GM23338 (cell line): ENCODE data around the gene MECP2. TPM values are rescaled to one million over a fixed set of nuclear protein-coding genes. Genes with fewer than 3 reads are reported as not detected.

ENCODE experiments used
- ATAC-seq: fragments of 200-7000 bp; cut with Tn5 transposase; 3 replicates; pipeline ENCODE4 v1.9.1; 2020
- DNase-seq: peaks from one replicate; pipeline ENCODE4 v3.0.0-alpha.2; 2015; ENCODE audit warnings: low spot score
- H2AFZ ChIP-seq: fragments of 200-600 bp; sonication (generic); 2 replicates; pipeline ENCODE4 v1.8.0; 2016; ENCODE audit warnings: antibody characterized with exemption, mild to moderate bottlenecking, moderate library complexity
- H3F3A ChIP-seq: fragments of 200-600 bp; sonication (generic); replicated peaks from 2 replicates; pipeline ENCODE4 v1.8.0; 2017; ENCODE audit warnings: antibody characterized with exemption, mixed run types, low read depth
- H3K27ac ChIP-seq: fragments of 200-600 bp; sonication (generic); 2 replicates; pipeline ENCODE4 v1.6.1; 2016; ENCODE audit warnings: low read depth
- H3K27me3 ChIP-seq: fragments of 200-600 bp; sonication (generic); 2 replicates; pipeline ENCODE4 v1.8.0; 2016; ENCODE audit warnings: mild to moderate bottlenecking, mixed run types, moderate library complexity; ENCODE audit not compliant: insufficient read depth
- H3K36me3 ChIP-seq: fragments of 200-600 bp; sonication (generic); 2 replicates; pipeline ENCODE4 v1.8.0; 2016; ENCODE audit warnings: mild to moderate bottlenecking; ENCODE audit not compliant: insufficient read depth
- H3K4me1 ChIP-seq: fragments of 200-600 bp; sonication (generic); 2 replicates; pipeline ENCODE4 v1.8.0; 2016; ENCODE audit warnings: mild to moderate bottlenecking, moderate library complexity; ENCODE audit not compliant: insufficient read depth
- H3K4me2 ChIP-seq: fragments of 200-600 bp; sonication (generic); 2 replicates; pipeline ENCODE4 v1.7.1; 2017; ENCODE audit warnings: mixed run types
- H3K4me3 ChIP-seq: fragments of 200-600 bp; sonication (generic); 2 replicates; pipeline ENCODE4 v1.6.1; 2016; ENCODE audit warnings: mixed run types
- H3K79me2 ChIP-seq: fragments of 200-600 bp; sonication (generic); replicated peaks from 2 replicates; pipeline ENCODE4 v1.8.0; 2017; ENCODE audit warnings: mild to moderate bottlenecking; ENCODE audit not compliant: insufficient read depth
- H3K9me2 ChIP-seq: fragments of 200-600 bp; sonication (generic); 2 replicates; pipeline ENCODE4 v1.8.0; 2017; ENCODE audit not compliant: insufficient read depth
- H4K20me1 ChIP-seq: fragments of 200-600 bp; sonication (generic); replicated peaks from 2 replicates; pipeline ENCODE4 v1.8.0; 2017; ENCODE audit warnings: mild to moderate bottlenecking; ENCODE audit not compliant: insufficient read depth
- H3K27ac Mint-ChIP-seq: 2 replicates; pipeline ENCODE4 v1.8.0; 2020; ENCODE audit warnings: inconsistent platforms, mild to moderate bottlenecking, moderate library complexity, mixed read lengths
- H3K27me3 Mint-ChIP-seq: 3 replicates; pipeline ENCODE4 v1.8.0; 2022; ENCODE audit warnings: low read depth, mild to moderate bottlenecking, moderate library complexity, mixed read lengths, inconsistent platforms; ENCODE audit not compliant: insufficient read depth, poor library complexity
- H3K36me3 Mint-ChIP-seq: 3 replicates; pipeline ENCODE4 v1.8.0; 2021; ENCODE audit warnings: low read depth, mild to moderate bottlenecking, inconsistent platforms, moderate library complexity, mixed read lengths
- H3K4me1 Mint-ChIP-seq: 3 replicates; pipeline ENCODE4 v1.8.0; 2020; ENCODE audit warnings: mild to moderate bottlenecking, inconsistent platforms, mixed read lengths
- H3K4me3 Mint-ChIP-seq: 3 replicates; pipeline ENCODE4 v1.8.0; 2021; ENCODE audit warnings: moderate library complexity, mild to moderate bottlenecking, inconsistent platforms, mixed read lengths
- H3K9me3 Mint-ChIP-seq: 3 replicates; pipeline ENCODE4 v1.8.0; 2020; ENCODE audit warnings: moderate library complexity, mild to moderate bottlenecking, inconsistent platforms, mixed read lengths
- EZH2 ChIP-seq: fragments of 200-600 bp; sonication (generic); IDR thresholded peaks from one replicate; pipeline ENCODE4 v1.8.0; 2017; ENCODE audit warnings: antibody characterized with exemption, mild to moderate bottlenecking, low read depth; ENCODE audit not compliant: unreplicated experiment
- EZH2phosphoT487 ChIP-seq: fragments of 200-600 bp; sonication (generic); IDR thresholded peaks from one replicate; pipeline ENCODE4 v1.8.1; 2018; ENCODE audit warnings: antibody characterized with exemption; ENCODE audit not compliant: unreplicated experiment
- JUNB ChIP-seq: IDR thresholded peaks from one replicate; pipeline ENCODE4 v1.6.1; 2016; ENCODE audit warnings: antibody characterized with exemption; ENCODE audit not compliant: unreplicated experiment
- NANOG ChIP-seq: IDR thresholded peaks from 2 replicates; pipeline ENCODE4 v1.6.1; 2016; ENCODE audit warnings: antibody characterized with exemption, borderline replicate concordance
- POLR2AphosphoS5 ChIP-seq: IDR thresholded peaks from 2 replicates; pipeline ENCODE4 v1.6.1; 2016; ENCODE audit warnings: antibody characterized with exemption, low read depth
- STAT1 ChIP-seq: IDR thresholded peaks from one replicate; pipeline ENCODE4 v1.6.1; 2016; ENCODE audit warnings: antibody characterized with exemption; ENCODE audit not compliant: unreplicated experiment
- ZNF114 ChIP-seq: fragments of 250-450 bp; sonication (Bioruptor Pico); IDR thresholded peaks from 2 replicates; pipeline ENCODE4 v1.5.0; 2020; ENCODE audit warnings: mild to moderate bottlenecking, moderate library complexity
- polyA plus RNA-seq: library from polyadenylated mRNA; unstranded; fragments of >200 nt; fragmentation: Nextera tagmentation; extraction: Ambion mirVana; gene quantifications from 2 replicates; pipeline ENCODE4 v1.2.1, GENCODE V29; 2016
- total RNA-seq: library from RNA; depleted of rRNA; stranded (reverse); fragments of >200 nt; shearing (Covaris generic); gene quantifications from 2 replicates; pipeline ENCODE4 v1.2.3, GENCODE V29; 2014
- TF ChIP-seq, protein P1 (sequence below): IDR thresholded peaks from 2 replicates; pipeline ENCODE4 v1.6.1; 2016; ENCODE audit warnings: antibody characterized with exemption
- TF ChIP-seq, protein P2 (sequence below), 2 experiments: fragments of 200-600 bp in 1 of 2; sonication (generic) in 1 of 2; conservative IDR thresholded peaks; 2 replicates each; pipeline versions ENCODE4 v1.5.1 to v1.6.1; 2016 to 2017; ENCODE audit warnings: antibody characterized with exemption in 2 of 2, low read depth in 2 of 2, mild to moderate bottlenecking in 2 of 2, moderate library complexity in 1 of 2
- TF ChIP-seq, protein P3 (sequence below): IDR thresholded peaks from one replicate; pipeline ENCODE4 v1.6.1; 2018; ENCODE audit warnings: antibody characterized with exemption; ENCODE audit not compliant: unreplicated experiment

MECP2 gene
- total and polyA plus RNA-seq, 2 experiments from 2014 or later: 27.7 to 32.7 TPM

DNA sequence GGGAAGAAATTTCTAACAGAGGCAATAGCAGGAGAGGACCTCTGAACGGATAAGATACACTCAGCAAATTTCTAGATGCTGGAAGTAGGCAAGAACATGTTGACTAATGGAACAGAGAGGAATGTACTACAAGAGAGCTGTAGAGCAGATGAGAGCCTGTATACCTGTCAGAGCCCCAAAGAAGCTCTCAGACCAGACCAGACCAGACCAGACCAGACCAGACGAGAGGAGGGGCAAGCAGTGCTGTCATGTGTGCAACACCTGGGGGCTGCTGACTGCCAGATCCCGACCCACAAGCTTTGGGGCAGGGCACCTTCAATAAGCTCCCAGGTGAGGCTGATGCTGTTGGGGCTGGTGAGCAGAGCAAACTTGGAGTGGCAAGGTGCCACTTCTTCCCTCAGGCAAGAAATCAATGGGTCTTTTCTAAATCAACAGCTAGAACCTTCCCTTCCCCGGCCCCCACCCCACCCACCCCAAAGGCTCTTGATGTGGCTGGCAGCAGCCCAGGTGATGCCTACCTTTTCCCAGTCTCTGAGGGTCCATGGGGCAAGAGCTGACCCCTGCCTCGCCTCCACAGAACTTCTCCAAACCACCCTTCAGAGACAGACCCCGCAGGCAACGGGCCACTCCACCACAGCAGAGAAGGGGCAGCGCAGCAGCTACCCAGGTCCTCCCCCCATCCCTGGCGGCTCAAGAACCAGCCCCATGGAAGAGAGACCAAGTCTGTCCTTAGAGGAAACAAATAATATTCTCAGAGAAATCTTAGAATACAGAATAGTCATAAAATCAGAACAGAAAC lies 32.7 kb downstream of the MECP2 start:
- DNase-seq (no peak), ATAC-seq (no peak)
- Histone ChIP-seq H2AFZ (no peak overlapping the region), H3K4me3 (no peak overlapping the region), H3K79me2 (peaks cover 85% of the 10 kb centered on the region), H3K27me3 (no peaks in the 10 kb centered on the region), H3K36me3 (no peaks in the 10 kb centered on the region), H3K9me2 (no peaks in the 10 kb centered on the region), H3F3A (no peaks in the 10 kb centered on the region), H4K20me1 (no peaks in the 10 kb centered on the region; the same call in 1 of the 2 replicates), H3K4me1 (no peaks in the 10 kb centered on the region), H3K4me2 (no peak overlapping the region), H3K27ac (no peak overlapping the region)
- Mint-ChIP-seq H3K9me3 (no peaks in the 10 kb centered on the region), H3K4me1 (peaks cover 25% of the 10 kb centered on the region), H3K4me3 (no peak overlapping the region), H3K27me3 (no peaks in the 10 kb centered on the region), H3K36me3 (peaks cover 4% of the 10 kb centered on the region; the same call in 1 of the 3 replicates), H3K27ac (no peak overlapping the region)
- TF ChIP-seq, protein P1, sequence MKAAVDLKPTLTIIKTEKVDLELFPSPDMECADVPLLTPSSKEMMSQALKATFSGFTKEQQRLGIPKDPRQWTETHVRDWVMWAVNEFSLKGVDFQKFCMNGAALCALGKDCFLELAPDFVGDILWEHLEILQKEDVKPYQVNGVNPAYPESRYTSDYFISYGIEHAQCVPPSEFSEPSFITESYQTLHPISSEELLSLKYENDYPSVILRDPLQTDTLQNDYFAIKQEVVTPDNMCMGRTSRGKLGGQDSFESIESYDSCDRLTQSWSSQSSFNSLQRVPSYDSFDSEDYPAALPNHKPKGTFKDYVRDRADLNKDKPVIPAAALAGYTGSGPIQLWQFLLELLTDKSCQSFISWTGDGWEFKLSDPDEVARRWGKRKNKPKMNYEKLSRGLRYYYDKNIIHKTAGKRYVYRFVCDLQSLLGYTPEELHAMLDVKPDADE: no peak
- no peak for TF ChIP-seq NANOG
- TF ChIP-seq ZNF114: no peak
- no peak for TF ChIP-seq STAT1

DNA sequence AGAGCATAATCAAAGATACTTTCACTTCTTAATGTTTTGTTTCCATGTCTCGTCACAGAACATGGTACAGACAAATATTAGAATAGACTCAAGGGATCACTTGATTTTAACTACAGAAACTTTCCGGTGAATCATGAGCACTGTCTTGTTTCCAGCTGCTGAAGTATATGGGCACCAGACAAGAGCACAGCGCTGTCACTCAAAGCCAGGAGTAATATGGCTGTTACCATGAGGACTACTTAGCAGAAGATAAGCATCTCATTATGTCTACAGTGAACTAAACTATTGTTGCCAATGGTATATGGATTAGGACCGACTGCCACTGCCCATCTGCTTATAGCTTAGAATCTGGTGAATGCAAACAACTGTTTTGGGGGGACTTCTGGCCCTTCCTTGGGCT lies 34.3 kb downstream of the MECP2 start:
- TF ChIP-seq STAT1 (no peak), EZH2phosphoT487 (no peak), EZH2 (no peak), JUNB (no peak), ZNF114 (no peak)
- H3K79me2 ChIP-seq: peaks cover 84% of the 10 kb centered on the region
- Mint-ChIP-seq H3K4me3 (no peak overlapping the region), H3K27ac (no peak overlapping the region), H3K27me3 (no peaks in the 10 kb centered on the region), H3K36me3 (peaks cover 4% of the 10 kb centered on the region; the same call in 1 of the 3 replicates), H3K4me1 (peaks cover 25% of the 10 kb centered on the region), H3K9me3 (no peaks in the 10 kb centered on the region)
- H3K27me3 ChIP-seq: no peaks in the 10 kb centered on the region
- no peak overlapping the region for H2AFZ ChIP-seq
- ATAC-seq (no peak), DNase-seq (no peak)
- no peaks in the 10 kb centered on the region for H3K4me1 ChIP-seq
- no peaks in the 10 kb centered on the region for H3K9me2 ChIP-seq
- H3K36me3 ChIP-seq: no peaks in the 10 kb centered on the region
- no peak overlapping the region for H3K27ac ChIP-seq
- no peak overlapping the region for H3K4me3 ChIP-seq
- H3F3A ChIP-seq: no peaks in the 10 kb centered on the region
- H4K20me1 ChIP-seq: no peaks in the 10 kb centered on the region; the same call in 1 of the 2 replicates
- no peak overlapping the region for H3K4me2 ChIP-seq

DNA sequence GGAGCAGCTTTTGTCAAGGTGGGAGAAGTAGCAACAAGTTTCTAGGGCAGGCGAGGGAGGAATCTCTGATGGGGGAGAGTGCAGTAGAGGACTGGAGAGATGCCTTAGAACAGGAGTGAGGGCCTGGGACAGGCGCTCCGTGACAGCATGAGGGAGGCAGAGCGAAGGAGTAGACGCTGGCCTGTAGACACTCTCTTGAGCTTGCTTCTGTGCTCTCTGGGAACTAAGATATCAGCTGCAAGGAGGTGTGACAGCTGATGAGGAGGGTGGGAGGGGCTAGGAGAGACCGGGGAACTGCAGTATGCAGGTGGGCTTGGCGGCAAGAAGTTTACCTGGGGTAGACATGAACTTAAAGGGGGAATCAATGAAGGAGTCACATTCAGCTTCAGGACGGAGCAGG lies 35.7 kb downstream of the MECP2 start:
- Histone ChIP-seq H3K4me3 (no peak overlapping the region), H2AFZ (no peak overlapping the region), H3F3A (no peaks in the 10 kb centered on the region), H3K79me2 (peaks cover 84% of the 10 kb centered on the region), H4K20me1 (no peaks in the 10 kb centered on the region; the same call in 1 of the 2 replicates), H3K9me2 (no peaks in the 10 kb centered on the region), H3K36me3 (no peaks in the 10 kb centered on the region), H3K4me2 (no peak overlapping the region), H3K27me3 (no peaks in the 10 kb centered on the region), H3K4me1 (no peaks in the 10 kb centered on the region), H3K27ac (no peak overlapping the region)
- Mint-ChIP-seq H3K27me3 (no peaks in the 10 kb centered on the region), H3K27ac (no peak overlapping the region), H3K4me3 (no peak overlapping the region), H3K4me1 (peaks cover 25% of the 10 kb centered on the region), H3K36me3 (peaks cover 11% of the 10 kb centered on the region), H3K9me3 (no peaks in the 10 kb centered on the region)
- DNase-seq (no peak), ATAC-seq (no peak)
- TF ChIP-seq STAT1: no peak
- TF ChIP-seq, protein P2, sequence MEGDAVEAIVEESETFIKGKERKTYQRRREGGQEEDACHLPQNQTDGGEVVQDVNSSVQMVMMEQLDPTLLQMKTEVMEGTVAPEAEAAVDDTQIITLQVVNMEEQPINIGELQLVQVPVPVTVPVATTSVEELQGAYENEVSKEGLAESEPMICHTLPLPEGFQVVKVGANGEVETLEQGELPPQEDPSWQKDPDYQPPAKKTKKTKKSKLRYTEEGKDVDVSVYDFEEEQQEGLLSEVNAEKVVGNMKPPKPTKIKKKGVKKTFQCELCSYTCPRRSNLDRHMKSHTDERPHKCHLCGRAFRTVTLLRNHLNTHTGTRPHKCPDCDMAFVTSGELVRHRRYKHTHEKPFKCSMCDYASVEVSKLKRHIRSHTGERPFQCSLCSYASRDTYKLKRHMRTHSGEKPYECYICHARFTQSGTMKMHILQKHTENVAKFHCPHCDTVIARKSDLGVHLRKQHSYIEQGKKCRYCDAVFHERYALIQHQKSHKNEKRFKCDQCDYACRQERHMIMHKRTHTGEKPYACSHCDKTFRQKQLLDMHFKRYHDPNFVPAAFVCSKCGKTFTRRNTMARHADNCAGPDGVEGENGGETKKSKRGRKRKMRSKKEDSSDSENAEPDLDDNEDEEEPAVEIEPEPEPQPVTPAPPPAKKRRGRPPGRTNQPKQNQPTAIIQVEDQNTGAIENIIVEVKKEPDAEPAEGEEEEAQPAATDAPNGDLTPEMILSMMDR (conservative IDR thresholded peaks at IDR 0.05; ENCODE audit: low read depth in 2 of 2): no peak
- TF ChIP-seq, protein P3, sequence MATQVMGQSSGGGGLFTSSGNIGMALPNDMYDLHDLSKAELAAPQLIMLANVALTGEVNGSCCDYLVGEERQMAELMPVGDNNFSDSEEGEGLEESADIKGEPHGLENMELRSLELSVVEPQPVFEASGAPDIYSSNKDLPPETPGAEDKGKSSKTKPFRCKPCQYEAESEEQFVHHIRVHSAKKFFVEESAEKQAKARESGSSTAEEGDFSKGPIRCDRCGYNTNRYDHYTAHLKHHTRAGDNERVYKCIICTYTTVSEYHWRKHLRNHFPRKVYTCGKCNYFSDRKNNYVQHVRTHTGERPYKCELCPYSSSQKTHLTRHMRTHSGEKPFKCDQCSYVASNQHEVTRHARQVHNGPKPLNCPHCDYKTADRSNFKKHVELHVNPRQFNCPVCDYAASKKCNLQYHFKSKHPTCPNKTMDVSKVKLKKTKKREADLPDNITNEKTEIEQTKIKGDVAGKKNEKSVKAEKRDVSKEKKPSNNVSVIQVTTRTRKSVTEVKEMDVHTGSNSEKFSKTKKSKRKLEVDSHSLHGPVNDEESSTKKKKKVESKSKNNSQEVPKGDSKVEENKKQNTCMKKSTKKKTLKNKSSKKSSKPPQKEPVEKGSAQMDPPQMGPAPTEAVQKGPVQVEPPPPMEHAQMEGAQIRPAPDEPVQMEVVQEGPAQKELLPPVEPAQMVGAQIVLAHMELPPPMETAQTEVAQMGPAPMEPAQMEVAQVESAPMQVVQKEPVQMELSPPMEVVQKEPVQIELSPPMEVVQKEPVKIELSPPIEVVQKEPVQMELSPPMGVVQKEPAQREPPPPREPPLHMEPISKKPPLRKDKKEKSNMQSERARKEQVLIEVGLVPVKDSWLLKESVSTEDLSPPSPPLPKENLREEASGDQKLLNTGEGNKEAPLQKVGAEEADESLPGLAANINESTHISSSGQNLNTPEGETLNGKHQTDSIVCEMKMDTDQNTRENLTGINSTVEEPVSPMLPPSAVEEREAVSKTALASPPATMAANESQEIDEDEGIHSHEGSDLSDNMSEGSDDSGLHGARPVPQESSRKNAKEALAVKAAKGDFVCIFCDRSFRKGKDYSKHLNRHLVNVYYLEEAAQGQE: no peak
- no peak for TF ChIP-seq POLR2AphosphoS5
- no peak for TF ChIP-seq JUNB
- TF ChIP-seq, protein P1: no peak
- no peak for TF ChIP-seq EZH2
